ENCODE data around the gene STAB2.

Gene STAB2, protein sequence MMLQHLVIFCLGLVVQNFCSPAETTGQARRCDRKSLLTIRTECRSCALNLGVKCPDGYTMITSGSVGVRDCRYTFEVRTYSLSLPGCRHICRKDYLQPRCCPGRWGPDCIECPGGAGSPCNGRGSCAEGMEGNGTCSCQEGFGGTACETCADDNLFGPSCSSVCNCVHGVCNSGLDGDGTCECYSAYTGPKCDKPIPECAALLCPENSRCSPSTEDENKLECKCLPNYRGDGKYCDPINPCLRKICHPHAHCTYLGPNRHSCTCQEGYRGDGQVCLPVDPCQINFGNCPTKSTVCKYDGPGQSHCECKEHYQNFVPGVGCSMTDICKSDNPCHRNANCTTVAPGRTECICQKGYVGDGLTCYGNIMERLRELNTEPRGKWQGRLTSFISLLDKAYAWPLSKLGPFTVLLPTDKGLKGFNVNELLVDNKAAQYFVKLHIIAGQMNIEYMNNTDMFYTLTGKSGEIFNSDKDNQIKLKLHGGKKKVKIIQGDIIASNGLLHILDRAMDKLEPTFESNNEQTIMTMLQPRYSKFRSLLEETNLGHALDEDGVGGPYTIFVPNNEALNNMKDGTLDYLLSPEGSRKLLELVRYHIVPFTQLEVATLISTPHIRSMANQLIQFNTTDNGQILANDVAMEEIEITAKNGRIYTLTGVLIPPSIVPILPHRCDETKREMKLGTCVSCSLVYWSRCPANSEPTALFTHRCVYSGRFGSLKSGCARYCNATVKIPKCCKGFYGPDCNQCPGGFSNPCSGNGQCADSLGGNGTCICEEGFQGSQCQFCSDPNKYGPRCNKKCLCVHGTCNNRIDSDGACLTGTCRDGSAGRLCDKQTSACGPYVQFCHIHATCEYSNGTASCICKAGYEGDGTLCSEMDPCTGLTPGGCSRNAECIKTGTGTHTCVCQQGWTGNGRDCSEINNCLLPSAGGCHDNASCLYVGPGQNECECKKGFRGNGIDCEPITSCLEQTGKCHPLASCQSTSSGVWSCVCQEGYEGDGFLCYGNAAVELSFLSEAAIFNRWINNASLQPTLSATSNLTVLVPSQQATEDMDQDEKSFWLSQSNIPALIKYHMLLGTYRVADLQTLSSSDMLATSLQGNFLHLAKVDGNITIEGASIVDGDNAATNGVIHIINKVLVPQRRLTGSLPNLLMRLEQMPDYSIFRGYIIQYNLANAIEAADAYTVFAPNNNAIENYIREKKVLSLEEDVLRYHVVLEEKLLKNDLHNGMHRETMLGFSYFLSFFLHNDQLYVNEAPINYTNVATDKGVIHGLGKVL (N-terminal part only)

DNA sequence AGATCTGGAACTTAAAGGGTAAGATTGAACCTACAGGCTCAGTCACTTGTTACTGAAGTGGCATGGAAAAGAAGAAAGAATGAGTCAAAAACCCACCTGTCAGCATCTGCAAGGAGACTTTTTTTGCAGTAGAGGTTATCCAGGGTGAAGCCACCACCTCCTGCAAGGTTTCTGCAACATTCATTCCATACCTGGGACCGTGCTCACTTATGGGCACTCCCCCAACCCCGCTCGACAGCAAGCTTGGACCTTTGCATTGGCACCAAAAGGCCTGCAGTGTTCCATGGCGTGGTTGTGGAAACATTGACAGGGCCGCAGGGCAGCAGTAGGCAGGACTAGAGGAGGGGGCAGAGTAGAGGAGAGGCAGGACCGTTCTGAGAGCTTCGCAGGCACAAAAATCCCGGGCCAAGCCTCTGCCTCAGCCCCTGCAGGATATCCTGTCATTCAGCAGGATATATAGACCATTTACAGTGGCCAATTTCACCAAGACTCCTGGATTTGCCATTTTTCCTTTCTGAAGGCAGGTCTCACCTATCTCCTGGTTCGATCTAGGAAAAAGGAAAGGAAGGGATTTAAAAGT is at the start of gene STAB2:
STAB2 (plus strand) TSS at position 483 of the 580 bp plus-strand sequence. CDS start 204 bp downstream, outside the sequence.
- Histone ChIP-seq H3K27me3 (replicated peaks) (no peaks in the 10 kb centered on the region), H3K4me3 (ENCODE audit: low read depth, low read length) (no peak within 1 kb of the TSS), H3K27ac (no peak within 1 kb of the TSS), H3K36me3 (replicated peaks) (no peaks in the 10 kb centered on the region)
- in situ Hi-C loops (cut with HindIII; ENCODE audit: low pct_ligation_motif_present, low sequenced_read_pairs) = no loop called here
- DNase-seq = no peak
- TF ChIP-seq, protein P1, sequence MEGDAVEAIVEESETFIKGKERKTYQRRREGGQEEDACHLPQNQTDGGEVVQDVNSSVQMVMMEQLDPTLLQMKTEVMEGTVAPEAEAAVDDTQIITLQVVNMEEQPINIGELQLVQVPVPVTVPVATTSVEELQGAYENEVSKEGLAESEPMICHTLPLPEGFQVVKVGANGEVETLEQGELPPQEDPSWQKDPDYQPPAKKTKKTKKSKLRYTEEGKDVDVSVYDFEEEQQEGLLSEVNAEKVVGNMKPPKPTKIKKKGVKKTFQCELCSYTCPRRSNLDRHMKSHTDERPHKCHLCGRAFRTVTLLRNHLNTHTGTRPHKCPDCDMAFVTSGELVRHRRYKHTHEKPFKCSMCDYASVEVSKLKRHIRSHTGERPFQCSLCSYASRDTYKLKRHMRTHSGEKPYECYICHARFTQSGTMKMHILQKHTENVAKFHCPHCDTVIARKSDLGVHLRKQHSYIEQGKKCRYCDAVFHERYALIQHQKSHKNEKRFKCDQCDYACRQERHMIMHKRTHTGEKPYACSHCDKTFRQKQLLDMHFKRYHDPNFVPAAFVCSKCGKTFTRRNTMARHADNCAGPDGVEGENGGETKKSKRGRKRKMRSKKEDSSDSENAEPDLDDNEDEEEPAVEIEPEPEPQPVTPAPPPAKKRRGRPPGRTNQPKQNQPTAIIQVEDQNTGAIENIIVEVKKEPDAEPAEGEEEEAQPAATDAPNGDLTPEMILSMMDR (IDR thresholded peaks at IDR 0.05; ENCODE audit: low read depth, low read length, missing control alignments) = no peak

DNA sequence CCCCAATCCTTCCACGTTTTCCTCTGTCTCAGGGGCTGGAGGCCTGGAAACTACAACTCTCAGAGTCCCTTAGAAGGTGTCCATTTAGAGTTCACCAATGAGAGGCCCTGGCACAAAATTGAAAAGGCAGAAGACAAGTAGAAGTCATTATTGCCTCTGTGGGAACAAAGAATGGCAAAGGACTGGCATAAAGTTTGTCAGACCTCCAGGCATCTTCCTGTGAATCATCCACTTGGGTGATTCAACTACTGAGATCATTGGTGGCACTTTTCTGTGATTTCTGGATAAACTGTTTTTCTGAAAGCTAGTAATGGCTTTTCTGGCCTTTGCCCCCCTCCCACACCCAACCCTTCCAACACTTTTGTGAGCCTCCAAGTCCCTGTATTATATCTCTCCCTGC is 48.7 kb upstream of the STAB2 start:
- no peak overlapping the region for H3K27ac ChIP-seq
- no peak overlapping the region for H3K4me3 ChIP-seq (ENCODE audit: low read depth, low read length)
- DNase-seq = no peak
- in situ Hi-C loops (cut with HindIII; ENCODE audit: low pct_ligation_motif_present, low sequenced_read_pairs) = loop anchor here (25.0 kb wide), 1 partner anchor 576 kb away; the partner anchor contains the start of gene ASCL1
- no peaks in the 10 kb centered on the region for H3K36me3 ChIP-seq (replicated peaks)
- TF ChIP-seq, protein P1 (IDR thresholded peaks at IDR 0.05; ENCODE audit: low read depth, low read length, missing control alignments) = no peak
- H3K27me3 ChIP-seq (replicated peaks) = no peaks in the 10 kb centered on the region

DNA sequence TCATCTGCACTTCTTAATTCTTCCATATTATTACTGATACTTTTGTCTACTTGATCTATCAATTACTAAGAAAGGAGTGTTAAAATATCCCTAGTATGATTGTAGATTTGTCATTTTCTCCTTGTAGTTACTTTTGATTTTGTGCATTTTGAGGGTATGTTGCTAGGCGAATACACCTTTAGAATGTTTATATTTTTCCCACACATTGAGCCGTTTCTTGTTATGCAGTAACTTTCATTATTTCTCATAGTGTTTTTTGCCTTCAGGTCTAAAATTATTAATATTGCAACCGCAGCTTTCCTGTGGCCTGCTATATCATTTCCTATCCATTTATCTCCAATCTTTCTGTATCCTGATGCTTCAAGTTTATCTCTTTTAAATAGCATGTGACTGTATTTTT is 46.8 kb upstream of the STAB2 start:
- in situ Hi-C loops (cut with HindIII; ENCODE audit: low pct_ligation_motif_present, low sequenced_read_pairs) = loop anchor here (25.0 kb wide), 1 partner anchor 578 kb away; the partner anchor contains the start of gene ASCL1
- Histone ChIP-seq H3K36me3 (replicated peaks) (no peaks in the 10 kb centered on the region), H3K27ac (no peak overlapping the region), H3K4me3 (ENCODE audit: low read depth, low read length) (no peak overlapping the region), H3K27me3 (replicated peaks) (no peaks in the 10 kb centered on the region)
- no peak for DNase-seq
- TF ChIP-seq, protein P1 (IDR thresholded peaks at IDR 0.05; ENCODE audit: low read depth, low read length, missing control alignments) = no peak

DNA sequence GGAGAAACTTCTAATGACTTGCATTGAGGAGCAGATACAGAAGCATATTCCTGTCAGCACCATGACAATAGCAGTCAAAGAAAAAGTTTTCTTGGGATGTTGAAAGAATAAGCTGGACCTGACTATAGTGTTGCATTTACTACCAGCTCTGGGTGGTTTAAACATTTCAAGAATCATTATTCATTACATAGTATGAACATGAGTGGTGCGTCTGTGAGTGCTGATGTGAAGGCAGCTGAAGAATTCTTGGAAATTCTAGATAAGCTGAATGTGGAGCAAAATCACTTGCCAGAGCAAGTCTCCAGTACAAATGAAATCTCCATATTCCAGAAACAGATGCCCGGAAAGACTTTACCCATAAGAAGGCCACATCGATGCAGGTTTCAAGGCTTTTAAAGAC is 45.0 kb upstream of the STAB2 start:
- Histone ChIP-seq H3K36me3 (replicated peaks) (no peaks in the 10 kb centered on the region), H3K27ac (no peak overlapping the region), H3K27me3 (replicated peaks) (no peaks in the 10 kb centered on the region), H3K4me3 (ENCODE audit: low read depth, low read length) (no peak overlapping the region)
- DNase-seq = no peak
- TF ChIP-seq, protein P1 (IDR thresholded peaks at IDR 0.05; ENCODE audit: low read depth, low read length, missing control alignments) = no peak
- in situ Hi-C loops (cut with HindIII; ENCODE audit: low pct_ligation_motif_present, low sequenced_read_pairs) = loop anchor here (25.0 kb wide), 1 partner anchor 580 kb away; the partner anchor contains the start of gene ASCL1

DNA sequence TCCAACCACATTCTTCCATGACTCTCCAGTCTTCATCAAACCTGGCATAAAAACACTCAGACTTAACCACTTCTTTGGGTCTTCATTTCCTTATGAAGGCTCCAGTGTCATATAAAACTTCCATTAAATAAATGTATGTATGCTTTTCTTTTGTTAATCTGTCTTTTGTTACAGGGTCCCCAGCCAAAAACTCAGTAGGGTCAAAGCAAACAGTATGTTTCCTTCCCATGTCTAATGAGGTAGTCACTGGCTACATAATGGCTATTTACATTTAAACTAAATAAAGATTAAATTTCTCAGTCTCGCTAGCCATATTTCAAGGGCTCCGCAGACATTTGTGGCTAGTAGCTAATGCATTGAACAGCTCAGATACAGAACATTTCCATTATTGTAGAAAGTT is 40.1 kb upstream of the STAB2 start:
- no peak for DNase-seq
- no peak overlapping the region for H3K27ac ChIP-seq
- no peaks in the 10 kb centered on the region for H3K27me3 ChIP-seq (replicated peaks)
- TF ChIP-seq, protein P1 (IDR thresholded peaks at IDR 0.05; ENCODE audit: low read depth, low read length, missing control alignments) = no peak
- in situ Hi-C loops (cut with HindIII; ENCODE audit: low pct_ligation_motif_present, low sequenced_read_pairs) = loop anchor here (25.0 kb wide), 1 partner anchor 585 kb away; the partner anchor contains the start of gene ASCL1
- H3K4me3 ChIP-seq (ENCODE audit: low read depth, low read length) = no peak overlapping the region
- no peaks in the 10 kb centered on the region for H3K36me3 ChIP-seq (replicated peaks)
